Kidney (tissue), 14 donors: ENCODE results near the gene SDK1. TPM values are rescaled to one million over a fixed set of nuclear protein-coding genes. Genes with fewer than 3 reads are reported as not detected.

Experiments
- DNase-seq, 5 donors: peaks; one replicate each; pipeline ENCODE4 v3.0.0-alpha.2; 2013 to 2020
- FAIRE-seq: peaks from 2 replicates; lab custom pipeline; 2012; peaks lifted over from hg19 to GRCh38; lab: Jason Lieb, UNC
- H3K27ac ChIP-seq, 2 donors: one replicate each; pipeline ENCODE4 v1.7.0; 2013; ENCODE audit warnings: low read depth in 2 of 2, low read length in 2 of 2, inconsistent platforms in 1 of 2
- H3K27me3 ChIP-seq: one replicate; pipeline ENCODE4 v1.7.1; 2013; ENCODE audit warnings: low read length, inconsistent platforms; ENCODE audit not compliant: control insufficient read depth, insufficient read depth
- H3K36me3 ChIP-seq, 3 donors: one replicate each; pipeline versions ENCODE4 v1.7.0 to v1.7.1; 2013; ENCODE audit warnings: low read length in 3 of 3, control low read depth in 1 of 3, inconsistent platforms in 1 of 3; ENCODE audit not compliant: insufficient read depth in 3 of 3, control insufficient read depth in 2 of 3
- H3K4me1 ChIP-seq, 3 donors: one replicate each; pipeline versions ENCODE4 v1.7.0 to v1.7.1; 2013; ENCODE audit warnings: low read length in 3 of 3, inconsistent platforms in 1 of 3, low read depth in 1 of 3; ENCODE audit not compliant: control insufficient read depth in 2 of 3, insufficient read depth in 2 of 3
- H3K4me3 ChIP-seq, 3 donors: one replicate each; pipeline versions ENCODE4 v1.7.0 to v1.8.1; 2013; ENCODE audit warnings: low read length in 3 of 3, control low read depth in 1 of 3, inconsistent platforms in 1 of 3
- H3K9ac ChIP-seq, 3 donors: one replicate each; pipeline versions ENCODE4 v1.7.0 to v1.7.1; 2013; ENCODE audit warnings: low read length in 3 of 3, control low read depth in 1 of 3, inconsistent platforms in 1 of 3
- H3K9me3 ChIP-seq, 3 donors: one replicate each; pipeline versions ENCODE4 v1.7.0 to v1.7.1; 2013; ENCODE audit warnings: low read length in 3 of 3, control low read depth in 1 of 3, inconsistent platforms in 1 of 3; ENCODE audit not compliant: control insufficient read depth in 2 of 3, insufficient read depth in 1 of 3
- CTCF ChIP-seq: IDR thresholded peaks from 3 replicates; pipeline ENCODE4 v1.5.1; 2012; ENCODE audit warnings: mild to moderate bottlenecking, moderate library complexity, borderline replicate concordance; ENCODE audit not compliant: insufficient read depth; ENCODE audit errors: extremely low read depth
- intact Hi-C: fragments of 100-400 bp; cut with DNase I; formaldehyde crosslinking; loops from one replicate; pipeline ENCODE4 v1.11.1; 2022
- polyA plus RNA-seq: library from polyadenylated mRNA; stranded (reverse); fragments of 350-450 nt; fragmentation: Illumina TruSeq; extraction: RNeasy Lipid Tissue Mini Kit (QIAGEN cat#74804); gene quantifications from one replicate; pipeline ENCODE4 v1.2.3, GENCODE V29; 2014; ENCODE audit warnings: low read depth, low replicate concordance; ENCODE audit not compliant: insufficient read depth
- total RNA-seq: library from RNA; stranded (reverse); fragmentation: NEBNext Ultra II Directional; extraction: Animal tissue kit (Norgen Biotek cat#: 25700); gene quantifications from one replicate; pipeline ENCODE4 v1.2.1, GENCODE V29; 2021
- donor health status: control.
- donor health status: control.
- donor health status: control.
- donor health status: control.
- donor health status: control.
- donor health status: DM: yes; HTN: yes; CAD: no.
- donor health status: Normal renal cell carcinoma (clear cell type).

SDK1 gene
- total and polyA plus RNA-seq, 2 donors from 2014 or later, result 2.0 to 38.3 TPM

GRCh38 chr7:3739983-3740382 lies 438.9 kb downstream of the SDK1 start:
- H3K9me3 ChIP-seq, result peaks cover 0 to 8% (median 2%) of the 10 kb centered on the region in 3 donors
- H3K27ac ChIP-seq, result no peak overlapping the region
- intact Hi-C loops, result no loop called here
- no peak overlapping the region for H3K4me3 ChIP-seq
- no peak for FAIRE-seq
- H3K36me3 ChIP-seq, result no peaks in the 10 kb centered on the region
- no peaks in the 10 kb centered on the region for H3K27me3 ChIP-seq
- no peak overlapping the region for H3K9ac ChIP-seq
- no peak for TF ChIP-seq CTCF
- no peaks in the 10 kb centered on the region for H3K4me1 ChIP-seq
- DNase-seq, result no peak

GRCh38 chr7:3747467-3747866 lies 446.4 kb downstream of the SDK1 start:
- no peaks in the 10 kb centered on the region for H3K27me3 ChIP-seq
- H3K4me3 ChIP-seq, result no peak overlapping the region
- H3K9me3 ChIP-seq, result no peaks in the 10 kb centered on the region
- intact Hi-C loops, result no loop called here
- TF ChIP-seq CTCF, result no peak
- DNase-seq (no peak), FAIRE-seq (no peak)
- no peak overlapping the region for H3K27ac ChIP-seq
- no peak overlapping the region for H3K9ac ChIP-seq
- H3K36me3 ChIP-seq, result no peaks in the 10 kb centered on the region
- no peaks in the 10 kb centered on the region for H3K4me1 ChIP-seq

DNA sequence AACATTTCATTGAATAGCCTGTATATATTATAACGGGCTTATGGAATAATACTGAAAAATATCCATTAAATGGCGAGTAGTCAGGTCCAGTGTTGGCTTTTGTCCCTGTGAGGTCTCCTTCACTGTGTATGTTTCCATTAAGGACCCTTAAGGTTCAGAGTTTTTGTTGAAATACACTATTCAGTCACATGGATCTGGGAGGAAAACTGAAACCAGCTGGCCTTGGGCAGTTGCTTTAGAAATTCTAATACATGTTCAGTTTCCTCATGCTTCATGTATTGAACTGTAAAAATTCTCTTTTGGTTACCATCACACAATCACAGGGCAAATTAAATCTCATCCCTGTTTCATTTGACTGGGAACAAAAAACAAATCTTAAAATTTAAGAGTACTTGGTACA lies 447.3 kb downstream of the SDK1 start:
- H3K9me3 ChIP-seq, result no peaks in the 10 kb centered on the region
- H3K36me3 ChIP-seq, result no peaks in the 10 kb centered on the region
- no peak overlapping the region for H3K9ac ChIP-seq
- DNase-seq (no peak), FAIRE-seq (no peak)
- intact Hi-C loops, result no loop called here
- TF ChIP-seq CTCF, result no peak
- H3K27ac ChIP-seq, result no peak overlapping the region
- H3K4me1 ChIP-seq, result no peaks in the 10 kb centered on the region
- H3K27me3 ChIP-seq, result no peaks in the 10 kb centered on the region
- no peak overlapping the region for H3K4me3 ChIP-seq

DNA sequence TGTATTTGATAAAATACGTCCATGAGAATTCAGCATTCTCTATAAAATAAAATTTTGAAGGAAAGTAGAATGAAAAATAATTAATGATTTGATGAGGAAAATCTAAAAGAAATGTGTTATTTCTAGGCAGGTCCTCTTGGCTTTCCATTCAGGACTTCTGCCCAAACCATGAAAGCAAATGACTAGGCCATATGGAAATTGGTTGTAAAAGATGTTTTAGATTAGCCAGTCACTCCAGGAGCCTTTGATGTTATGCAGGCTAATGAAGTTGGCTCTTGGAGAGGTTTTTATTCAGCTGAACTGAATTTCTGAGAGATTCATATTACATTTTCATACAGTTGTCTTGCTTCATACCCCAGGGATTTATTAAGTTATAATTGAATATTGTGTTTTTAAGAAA lies 452.8 kb downstream of the SDK1 start:
- Histone ChIP-seq H3K27ac (no peak overlapping the region), H3K4me1 (no peaks in the 10 kb centered on the region), H3K9me3 (no peaks in the 10 kb centered on the region), H3K4me3 (no peak overlapping the region), H3K36me3 (no peaks in the 10 kb centered on the region), H3K27me3 (no peaks in the 10 kb centered on the region), H3K9ac (no peak overlapping the region)
- TF ChIP-seq CTCF, result no peak
- intact Hi-C loops, result no loop called here
- no peak for FAIRE-seq
- no peak for DNase-seq
